Measurements from ENCODE around the gene NARF. TPM values are rescaled to one million over a fixed set of nuclear protein-coding genes. Genes with fewer than 3 reads are reported as not detected.

Gene NARF
- total RNA-seq, 4 donors from 2014 or later, result 33.2 to 47.5 (median 40.2) TPM

GRCh38 chr17:82479602-82480001 is 21.1 kb downstream of the NARF start:
- 79 to 92% methylated on average over 5 of the region's 5 CpGs for WGBS, 2 donors
- DNase-seq, result no peak
- intact Hi-C loops (cut with DNase I), result no loop called here
- Histone ChIP-seq H3K4me1 (peaks cover 0 to 3% (median 0%) of the 10 kb centered on the region in 3 donors), H3K27me3 (no peaks in the 10 kb centered on the region), H3K9me3 (no peaks in the 10 kb centered on the region), H3K27ac (no peak overlapping the region), H3K36me3 (peaks cover 43 to 100% (median 54%) of the 10 kb centered on the region in 3 donors), H3K4me3 (no peak overlapping the region)
- TF ChIP-seq, protein P1, sequence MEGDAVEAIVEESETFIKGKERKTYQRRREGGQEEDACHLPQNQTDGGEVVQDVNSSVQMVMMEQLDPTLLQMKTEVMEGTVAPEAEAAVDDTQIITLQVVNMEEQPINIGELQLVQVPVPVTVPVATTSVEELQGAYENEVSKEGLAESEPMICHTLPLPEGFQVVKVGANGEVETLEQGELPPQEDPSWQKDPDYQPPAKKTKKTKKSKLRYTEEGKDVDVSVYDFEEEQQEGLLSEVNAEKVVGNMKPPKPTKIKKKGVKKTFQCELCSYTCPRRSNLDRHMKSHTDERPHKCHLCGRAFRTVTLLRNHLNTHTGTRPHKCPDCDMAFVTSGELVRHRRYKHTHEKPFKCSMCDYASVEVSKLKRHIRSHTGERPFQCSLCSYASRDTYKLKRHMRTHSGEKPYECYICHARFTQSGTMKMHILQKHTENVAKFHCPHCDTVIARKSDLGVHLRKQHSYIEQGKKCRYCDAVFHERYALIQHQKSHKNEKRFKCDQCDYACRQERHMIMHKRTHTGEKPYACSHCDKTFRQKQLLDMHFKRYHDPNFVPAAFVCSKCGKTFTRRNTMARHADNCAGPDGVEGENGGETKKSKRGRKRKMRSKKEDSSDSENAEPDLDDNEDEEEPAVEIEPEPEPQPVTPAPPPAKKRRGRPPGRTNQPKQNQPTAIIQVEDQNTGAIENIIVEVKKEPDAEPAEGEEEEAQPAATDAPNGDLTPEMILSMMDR (IDR thresholded peaks at IDR 0.05), result no peak
- TF ChIP-seq POLR2A (IDR thresholded peaks at IDR 0.05), result no peak

DNA sequence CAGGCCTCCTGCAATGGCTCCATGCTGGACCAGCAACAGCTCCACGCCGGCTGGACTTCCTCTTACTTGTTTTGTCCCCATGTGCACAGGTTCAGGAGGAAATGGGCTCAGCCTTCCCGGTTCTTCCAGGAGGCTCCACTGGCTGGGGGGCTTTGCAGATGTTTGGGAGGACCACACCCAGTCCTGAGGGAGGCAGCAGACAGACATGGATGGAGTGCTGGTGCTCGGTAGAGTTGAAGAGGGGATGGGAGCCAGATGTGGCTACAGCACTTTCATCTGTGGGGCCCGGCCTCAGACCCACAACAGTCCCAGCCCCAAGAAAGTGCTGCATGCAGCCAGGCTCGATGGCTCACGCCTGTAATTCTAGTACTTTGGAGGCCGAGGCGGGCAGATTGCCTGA is 21.8 kb downstream of the NARF start:
- intact Hi-C loops (cut with DNase I), result no loop called here
- peaks cover 0 to 3% (median 0%) of the 10 kb centered on the region in 3 donors for H3K4me1 ChIP-seq
- no peak for DNase-seq
- H3K4me3 ChIP-seq, result no peak overlapping the region
- peaks cover 49 to 100% (median 61%) of the 10 kb centered on the region in 3 donors for H3K36me3 ChIP-seq
- WGBS, 2 donors, result 60% methylated on average over 1 of the region's 9 CpGs; no CpG with 5 or more reads in 1 of the 2 donors
- no peaks in the 10 kb centered on the region for H3K9me3 ChIP-seq
- no peak overlapping the region for H3K27ac ChIP-seq
- no peaks in the 10 kb centered on the region for H3K27me3 ChIP-seq
- TF ChIP-seq POLR2A (IDR thresholded peaks at IDR 0.05), result no peak
- TF ChIP-seq, protein P1 (IDR thresholded peaks at IDR 0.05), result no peak

- WGBS, 2 donors, result 93 to 94% methylated on average over 4 to 6 of the region's 6 CpGs
- Histone ChIP-seq H3K36me3 (peaks cover 53 to 100% (median 88%) of the 10 kb centered on the region in 3 donors), H3K9me3 (no peaks in the 10 kb centered on the region), H3K4me3 (no peak overlapping the region), H3K27ac (no peak overlapping the region), H3K27me3 (no peaks in the 10 kb centered on the region), H3K4me1 (peaks cover 0 to 13% (median 7%) of the 10 kb centered on the region in 3 donors)
- no peak for DNase-seq
- intact Hi-C loops (cut with DNase I), result no loop called here
- no peak for TF ChIP-seq POLR2A (IDR thresholded peaks at IDR 0.05)
- TF ChIP-seq, protein P1 (IDR thresholded peaks at IDR 0.05), result no peak
Observed at GRCh38 chr17:82483204-82483660, 24.7 kb downstream of the NARF start.

GRCh38 chr17:82483836-82484235 is 25.3 kb downstream of the NARF start:
- H3K27ac ChIP-seq, result no peak overlapping the region
- no peak for TF ChIP-seq POLR2A (IDR thresholded peaks at IDR 0.05)
- TF ChIP-seq, protein P1 (IDR thresholded peaks at IDR 0.05), result no peak
- intact Hi-C loops (cut with DNase I), result no loop called here
- H3K4me3 ChIP-seq, result no peak overlapping the region
- H3K27me3 ChIP-seq, result no peaks in the 10 kb centered on the region
- no peaks in the 10 kb centered on the region for H3K9me3 ChIP-seq
- WGBS, 2 donors, result 89 to 90% methylated on average over 2 to 7 of the region's 9 CpGs
- no peak for DNase-seq
- peaks cover 0 to 16% (median 7%) of the 10 kb centered on the region in 3 donors for H3K4me1 ChIP-seq
- peaks cover 49 to 100% (median 83%) of the 10 kb centered on the region in 3 donors for H3K36me3 ChIP-seq

DNA sequence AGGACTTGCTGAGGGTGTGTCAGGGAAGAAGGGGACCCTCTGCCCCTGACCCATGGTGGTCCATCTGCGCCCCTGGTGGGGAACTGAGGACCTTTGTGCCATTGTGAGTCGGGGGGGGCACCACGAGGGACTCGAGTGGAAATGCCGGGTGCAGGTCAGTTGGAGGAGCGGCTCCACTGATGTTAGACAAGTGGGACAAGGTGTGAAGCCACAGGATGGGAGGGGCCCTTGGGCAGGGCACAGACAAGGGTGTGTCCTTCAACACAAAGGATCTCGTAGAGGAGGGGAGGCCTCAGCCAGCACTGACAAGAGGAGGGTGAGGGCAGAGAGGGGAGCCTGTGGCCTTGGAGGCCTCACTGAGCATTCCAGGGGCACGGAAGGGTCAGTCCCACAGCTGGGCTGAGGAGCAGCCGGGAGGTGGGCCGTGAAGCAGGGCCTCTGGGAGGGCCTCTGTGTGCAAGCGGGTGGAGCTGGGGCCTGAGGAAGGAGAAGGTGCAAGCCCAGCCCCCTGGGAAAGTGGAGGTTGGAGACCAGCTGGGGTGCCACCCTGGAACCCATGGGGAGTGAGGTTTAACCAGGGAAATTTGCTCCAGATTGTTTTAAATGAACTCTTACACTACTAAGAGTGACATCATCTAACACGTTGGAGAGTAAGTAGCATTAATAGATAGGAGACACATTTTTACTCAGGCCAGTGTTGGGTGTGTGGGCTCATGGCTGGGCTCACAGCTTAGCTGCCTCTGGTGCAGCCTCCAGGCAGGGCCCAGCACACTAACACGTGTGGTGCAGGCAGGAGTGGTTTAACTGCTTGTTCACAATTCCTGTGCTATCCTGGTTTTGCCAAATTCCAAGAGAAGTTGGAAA is 27.9 kb downstream of the NARF start:
- intact Hi-C loops (cut with DNase I), result loop anchor here (5.0 kb wide), 1 partner anchor 66 kb away; no protein-coding TSS in a partner anchor
- DNase-seq, result no peak

More for the DNA sequence above, 27.9 kb downstream of the NARF start:
- H3K4me1 ChIP-seq, result peaks cover 16 to 37% (median 17%) of the 10 kb centered on the region in 3 donors
- H3K36me3 ChIP-seq, result peaks cover 26 to 79% (median 60%) of the 10 kb centered on the region in 3 donors
- no peak overlapping the region for H3K4me3 ChIP-seq
- H3K27ac ChIP-seq, result peak overlapping the region in 2 of 4 donors; percentile 23 to 39
- TF ChIP-seq, protein P1 (IDR thresholded peaks at IDR 0.05), result no peak
- no peak for TF ChIP-seq POLR2A (IDR thresholded peaks at IDR 0.05)
- H3K27me3 ChIP-seq, result no peaks in the 10 kb centered on the region
- WGBS, 2 donors, result 55 to 69% methylated on average over 10 to 13 of the region's 13 CpGs
- no peaks in the 10 kb centered on the region for H3K9me3 ChIP-seq

All from esophagus squamous epithelium (tissue), 5 donors.